Measurements from ENCODE around the gene NBEA.
"Not testable (repeated sequence)": the region's sequence is repeated elsewhere in the genome, so short reads cannot be mapped to it uniquely, and the experiment has no call there.

NBEA gene

GRCh38 chr13:35388441-35389355 lies 446.6 kb downstream of the NBEA start:
- no peak for DNase-seq (ENCODE audit: low read depth in 2 of 2)

GRCh38 chr13:35389535-35389934 lies 447.5 kb downstream of the NBEA start:
- no peak for DNase-seq (ENCODE audit: low read depth in 2 of 2)

- DNase-seq (ENCODE audit: low read depth in 2 of 2) = no peak
Measured at GRCh38 chr13:35392768-35393167, 450.7 kb downstream of the NBEA start.

- no peak for DNase-seq (ENCODE audit: low read depth in 2 of 2)
Measured at GRCh38 chr13:35393886-35394285, 451.8 kb downstream of the NBEA start.

GRCh38 chr13:35408285-35408684 lies 466.2 kb downstream of the NBEA start:
- not testable (repeated sequence) for DNase-seq (ENCODE audit: low read depth in 2 of 2)

- DNase-seq (ENCODE audit: low read depth in 2 of 2) = no peak
Measured at GRCh38 chr13:35411059-35411744, 469.1 kb downstream of the NBEA start.

GRCh38 chr13:35448465-35448864 lies 506.4 kb downstream of the NBEA start:
- DNase-seq (ENCODE audit: low read depth in 2 of 2) = no peak

GRCh38 chr13:35449821-35450220 lies 507.8 kb downstream of the NBEA start:
- DNase-seq (ENCODE audit: low read depth in 2 of 2) = no peak

GRCh38 chr13:35455022-35455421 lies 513.0 kb downstream of the NBEA start:
- DNase-seq (ENCODE audit: low read depth in 2 of 2) = no peak

GRCh38 chr13:35457258-35457657 lies 515.2 kb downstream of the NBEA start:
- DNase-seq (ENCODE audit: low read depth in 2 of 2) = no peak

GRCh38 chr13:35460061-35460460 lies 518.0 kb downstream of the NBEA start:
- DNase-seq (ENCODE audit: low read depth in 2 of 2) = no peak

- no peak for DNase-seq (ENCODE audit: low read depth in 2 of 2)
Measured at GRCh38 chr13:35465371-35465770, 523.3 kb downstream of the NBEA start.

- DNase-seq (ENCODE audit: low read depth in 2 of 2) = no peak
Measured at GRCh38 chr13:35468195-35468594, 526.1 kb downstream of the NBEA start.

GRCh38 chr13:35469806-35470525 lies 527.9 kb downstream of the NBEA start:
- DNase-seq (ENCODE audit: low read depth in 2 of 2) = no peak

GRCh38 chr13:35470671-35471661 lies 528.9 kb downstream of the NBEA start:
- no peak for DNase-seq (ENCODE audit: low read depth in 2 of 2)

GRCh38 chr13:35471706-35472322 lies 529.7 kb downstream of the NBEA start:
- DNase-seq (ENCODE audit: low read depth in 2 of 2) = no peak

- no peak for DNase-seq (ENCODE audit: low read depth in 2 of 2)
Measured at GRCh38 chr13:35472323-35472881, 530.3 kb downstream of the NBEA start.

- no peak for DNase-seq (ENCODE audit: low read depth in 2 of 2)
Measured at GRCh38 chr13:35473206-35473775, 531.2 kb downstream of the NBEA start.

- no peak for DNase-seq (ENCODE audit: low read depth in 2 of 2)
Measured at GRCh38 chr13:35473802-35474201, 531.7 kb downstream of the NBEA start.

Data from stimulated activated CD8-positive, alpha-beta memory T cell treated with anti-CD3 and anti-CD28 coated beads, Interleukin-7, amount 100 ng/mL, for 4 hours (primary cell).